Tongue (tissue), 2 donors: ENCODE measurements around the gene PSMD8. TPM values are rescaled to one million over a fixed set of nuclear protein-coding genes. Genes with fewer than 3 reads are reported as not detected.
"Not testable (repeated sequence)": the region's sequence is repeated elsewhere in the genome, so short reads cannot be mapped to it uniquely, and the experiment has no call there.

ENCODE experiments used
- DNase-seq: peaks from one replicate; pipeline ENCODE4 v3.0.0-alpha.2; 2015
- total RNA-seq: library from RNA; depleted of rRNA; stranded (reverse); fragments of >200 nt; gene quantifications from one replicate; pipeline ENCODE4 v1.2.3, GENCODE V29; 2014

Gene PSMD8
- total RNA-seq, 1 donor from 2014 or later = 185 TPM

GRCh38 chr19:38387550-38388348 lies 13.4 kb downstream of the PSMD8 start, which contains the start of gene GGN:
GGN (minus strand) TSS chr19:38388034; CDS start chr19:38387261, 773 bp downstream.
- DNase-seq = peak; percentile 69

- no peak for DNase-seq
These were observed 14.2 kb downstream of the PSMD8 start, which contains the start of gene SPRED3 for GRCh38 chr19:38388349-38389100. SPRED3 (plus strand) TSS chr19:38388697; CDS start chr19:38390303, 1,606 bp downstream.

GRCh38 chr19:38389101-38389925 lies 14.9 kb downstream of the PSMD8 start:
- DNase-seq = no peak

GRCh38 chr19:38389957-38390924 lies 15.9 kb downstream of the PSMD8 start:
- no peak for DNase-seq

- DNase-seq = no peak
These were observed 17.6 kb downstream of the PSMD8 start for GRCh38 chr19:38391911-38392464.

- no peak for DNase-seq
These were observed 18.4 kb downstream of the PSMD8 start for GRCh38 chr19:38392707-38393308.

GRCh38 chr19:38394488-38394887 lies 20.1 kb downstream of the PSMD8 start:
- DNase-seq = peak; percentile 61

GRCh38 chr19:38395381-38396114 lies 21.2 kb downstream of the PSMD8 start:
- no peak for DNase-seq

GRCh38 chr19:38399081-38399480 lies 24.7 kb downstream of the PSMD8 start:
- no peak for DNase-seq

- DNase-seq = no peak
These were observed 25.2 kb downstream of the PSMD8 start for GRCh38 chr19:38399537-38399936.

GRCh38 chr19:38400361-38400760 lies 26.0 kb downstream of the PSMD8 start:
- no peak for DNase-seq

- DNase-seq = no peak
These were observed 26.8 kb downstream of the PSMD8 start for GRCh38 chr19:38401148-38401547.

- DNase-seq = no peak
These were observed 28.2 kb downstream of the PSMD8 start for GRCh38 chr19:38402623-38402966.

GRCh38 chr19:38402967-38403674 lies 28.8 kb downstream of the PSMD8 start, which contains the start of gene FAM98C:
FAM98C (plus strand) TSS chr19:38403093; CDS start chr19:38403154, 61 bp downstream.
- DNase-seq = peak; percentile 99

GRCh38 chr19:38404858-38405257 lies 30.5 kb downstream of the PSMD8 start:
- DNase-seq = no peak

GRCh38 chr19:38405276-38405675 lies 30.9 kb downstream of the PSMD8 start:
- DNase-seq = no peak

- DNase-seq = peak; percentile 60
These were observed 35.3 kb downstream of the PSMD8 start for GRCh38 chr19:38409631-38410133.

- not testable (repeated sequence) for DNase-seq
These were observed 36.0 kb downstream of the PSMD8 start for GRCh38 chr19:38410407-38410806.
